Liver (tissue), 9 donors: ENCODE measurements around the gene SEPHS2. TPM values are rescaled to one million over a fixed set of nuclear protein-coding genes. Genes with fewer than 3 reads are reported as not detected.
A peak's percentile ranks its signal among the peaks of the same experiment; 100 is the strongest.

Experiments
- DNase-seq: peaks from one replicate; pipeline ENCODE4 v3.0.0-alpha.2; 2017; ENCODE audit warnings: low spot score
- H3K27ac ChIP-seq, 2 donors: one replicate each; pipeline ENCODE4 v1.7.0; 2013; ENCODE audit warnings: inconsistent platforms in 2 of 2, low read length in 2 of 2, control low read depth in 1 of 2, low read depth in 1 of 2, mild to moderate bottlenecking in 1 of 2
- H3K27me3 ChIP-seq, 4 donors: one replicate each; pipeline versions ENCODE4 v1.6.1 to v1.7.0; 2013; ENCODE audit warnings: low read length in 3 of 4, inconsistent platforms in 1 of 4, mild to moderate bottlenecking in 1 of 4, moderate library complexity in 1 of 4; ENCODE audit not compliant: control insufficient read depth in 4 of 4, insufficient read depth in 4 of 4
- H3K36me3 ChIP-seq, 4 donors: one replicate each; pipeline versions ENCODE4 v1.6.1 to v1.7.0; 2013; ENCODE audit warnings: low read length in 3 of 4, mild to moderate bottlenecking in 3 of 4, low read depth in 1 of 4, moderate library complexity in 1 of 4; ENCODE audit not compliant: control insufficient read depth in 4 of 4, insufficient read depth in 3 of 4
- H3K4me1 ChIP-seq, 4 donors: one replicate each; pipeline versions ENCODE4 v1.6.1 to v1.7.0; 2013; ENCODE audit warnings: low read length in 3 of 4, mild to moderate bottlenecking in 3 of 4, moderate library complexity in 1 of 4; ENCODE audit not compliant: control insufficient read depth in 4 of 4, insufficient read depth in 4 of 4
- H3K4me3 ChIP-seq, 3 donors: one replicate each; pipeline versions ENCODE4 v1.6.1 to v1.7.0; 2013; ENCODE audit warnings: low read length in 3 of 3, control low read depth in 1 of 3, low read depth in 1 of 3, mild to moderate bottlenecking in 1 of 3
- H3K9ac ChIP-seq, 2 donors: one replicate each; pipeline ENCODE4 v1.7.0; 2013; ENCODE audit warnings: low read length in 2 of 2, mild to moderate bottlenecking in 2 of 2, moderate library complexity in 2 of 2, control low read depth in 1 of 2, low read depth in 1 of 2
- H3K9me3 ChIP-seq, 4 donors: one replicate each; pipeline versions ENCODE4 v1.6.1 to v1.7.0; 2013; ENCODE audit warnings: low read length in 3 of 4; ENCODE audit not compliant: control insufficient read depth in 4 of 4
- EGR1 ChIP-seq, 2 donors: IDR thresholded peaks; 2 replicates each; pipeline ENCODE4 v1.6.1; 2016 to 2018; ENCODE audit warnings: antibody characterized with exemption in 2 of 2, low read depth in 2 of 2
- FOXA1 ChIP-seq: IDR thresholded peaks from 2 replicates; pipeline ENCODE4 v1.6.1; 2016; ENCODE audit warnings: antibody characterized with exemption
- FOXA2 ChIP-seq: IDR thresholded peaks from 2 replicates; pipeline ENCODE4 v1.6.1; 2016; ENCODE audit warnings: antibody characterized with exemption
- HNF4G ChIP-seq: IDR thresholded peaks from 2 replicates; pipeline ENCODE4 v1.6.1; 2016; ENCODE audit warnings: antibody characterized with exemption
- JUND ChIP-seq, 2 donors: IDR thresholded peaks; 2 replicates each; pipeline ENCODE4 v1.6.1; 2016; ENCODE audit warnings: antibody characterized with exemption in 2 of 2
- NR2F2 ChIP-seq: IDR thresholded peaks from 2 replicates; pipeline ENCODE4 v1.6.1; 2016; ENCODE audit warnings: antibody characterized with exemption
- RAD21 ChIP-seq, 2 donors: IDR thresholded peaks; 2 replicates each; pipeline ENCODE4 v1.6.1; 2016; ENCODE audit warnings: antibody characterized with exemption in 2 of 2, mild to moderate bottlenecking in 2 of 2
- RXRA ChIP-seq, 2 donors: IDR thresholded peaks; 2 replicates each; pipeline ENCODE4 v1.6.1; 2017 to 2018; ENCODE audit warnings: antibody characterized with exemption in 2 of 2, mild to moderate bottlenecking in 1 of 2
- TAF1 ChIP-seq: conservative IDR thresholded peaks from 2 replicates; pipeline ENCODE4 v1.6.1; 2016; ENCODE audit warnings: antibody characterized with exemption, mild to moderate bottlenecking
- YY1 ChIP-seq: IDR thresholded peaks from 2 replicates; pipeline ENCODE4 v1.6.1; 2016; ENCODE audit warnings: antibody characterized with exemption, mild to moderate bottlenecking
- WGBS: extraction: QIAGEN DNeasy Blood & Tissue Kit; methylation state at CpG from one replicate; pipeline ENCODE4 v1.1.7; 2013; 5-methylcytosine and 5-hydroxymethylcytosine counted together
- polyA plus RNA-seq, 2 donors: library from polyadenylated mRNA; stranded (reverse) in 1 of 2; unstranded in 1 of 2; fragments of 200-250 nt in 1 of 2; fragments of >200 nt in 1 of 2; fragmentation: Nextera tagmentation in 1 of 2; extraction: Ambion mirVana in 1 of 2; gene quantifications; one replicate each; pipeline versions ENCODE4 v1.2.1 to v1.2.3, GENCODE V29; 2013 to 2015
- total RNA-seq, 2 donors: library from RNA; depleted of rRNA; stranded (reverse); fragments of >200 nt; gene quantifications; one replicate each; pipeline ENCODE4 v1.2.3, GENCODE V29; 2014
- TF ChIP-seq, protein P1 (sequence below): fragments of 150-350 bp; IDR thresholded peaks from 2 replicates; pipeline ENCODE4 v1.5.1; 2017; ENCODE audit warnings: improper control_type of control experiment, low read depth, low read length; ENCODE audit not compliant: missing input control
- TF ChIP-seq, protein P2 (sequence below): IDR thresholded peaks from 2 replicates; pipeline ENCODE4 v1.6.1; 2016; ENCODE audit warnings: antibody characterized with exemption
- TF ChIP-seq, protein P3 (sequence below): IDR thresholded peaks from 2 replicates; pipeline ENCODE4 v1.6.1; 2016; ENCODE audit warnings: antibody characterized with exemption, mild to moderate bottlenecking
- TF ChIP-seq, protein P4 (sequence below): IDR thresholded peaks from 2 replicates; pipeline ENCODE4 v1.6.1; 2016; ENCODE audit warnings: antibody characterized with exemption
- donor health status: healthy.
- donor health status: healthy.
- donor health status: healthy.
- donor health status: healthy.
- donor health status: healthy.

Gene SEPHS2
- total and polyA plus RNA-seq, 4 donors, result 50.1 to 241 (median 132) TPM

DNA sequence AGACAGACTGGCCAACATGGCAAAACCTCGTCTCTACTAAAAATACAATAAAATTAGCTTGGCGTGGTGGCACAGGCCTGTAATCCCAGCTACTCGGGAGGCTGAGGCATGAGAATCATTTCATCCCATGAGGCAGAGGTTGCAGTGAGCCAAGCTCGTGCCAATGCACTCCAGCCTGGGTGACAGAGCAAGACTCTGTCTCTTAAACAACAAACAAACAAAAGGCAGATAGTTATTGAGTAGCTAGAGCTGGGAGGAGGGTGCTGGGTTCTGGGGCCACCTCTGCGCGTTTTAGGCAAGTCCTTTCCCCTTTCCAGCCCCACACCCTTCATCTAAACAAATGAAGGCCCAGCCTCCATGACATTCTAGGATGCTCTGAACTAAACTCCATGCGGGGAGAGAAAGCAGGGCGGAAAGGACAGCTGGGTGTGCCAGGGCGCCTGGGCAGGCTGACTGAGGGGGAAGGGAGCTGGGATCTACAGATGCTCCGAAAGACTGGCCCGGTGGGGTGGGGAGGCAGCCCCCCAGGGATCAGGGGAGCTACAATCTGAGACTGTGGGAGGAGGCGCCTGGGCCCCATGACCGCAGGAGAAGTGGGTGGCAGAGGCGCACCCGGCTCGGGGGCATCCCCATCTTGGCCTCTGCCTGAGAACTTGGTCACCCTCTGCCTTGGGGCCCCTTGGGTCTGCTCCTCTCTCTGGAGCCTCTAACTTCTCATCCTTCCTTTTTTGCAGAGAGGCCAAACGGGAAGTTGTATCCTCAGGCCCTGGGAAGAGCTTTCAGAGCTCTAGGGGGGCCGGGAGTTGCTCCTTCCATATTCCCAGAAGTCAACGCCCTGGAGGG lies 27.8 kb upstream of the SEPHS2 start:
- no peak for DNase-seq
- TF ChIP-seq TAF1 (no peak), RAD21 (IDR thresholded peaks at IDR 0.05) (no peak), YY1 (no peak), EGR1 (IDR thresholded peaks at IDR 0.05; ENCODE audit: low read depth in 2 of 2) (no peak), JUND (IDR thresholded peaks at IDR 0.05) (no peak), NR2F2 (no peak), RXRA (IDR thresholded peaks at IDR 0.05) (no peak)
- TF ChIP-seq, protein P1, sequence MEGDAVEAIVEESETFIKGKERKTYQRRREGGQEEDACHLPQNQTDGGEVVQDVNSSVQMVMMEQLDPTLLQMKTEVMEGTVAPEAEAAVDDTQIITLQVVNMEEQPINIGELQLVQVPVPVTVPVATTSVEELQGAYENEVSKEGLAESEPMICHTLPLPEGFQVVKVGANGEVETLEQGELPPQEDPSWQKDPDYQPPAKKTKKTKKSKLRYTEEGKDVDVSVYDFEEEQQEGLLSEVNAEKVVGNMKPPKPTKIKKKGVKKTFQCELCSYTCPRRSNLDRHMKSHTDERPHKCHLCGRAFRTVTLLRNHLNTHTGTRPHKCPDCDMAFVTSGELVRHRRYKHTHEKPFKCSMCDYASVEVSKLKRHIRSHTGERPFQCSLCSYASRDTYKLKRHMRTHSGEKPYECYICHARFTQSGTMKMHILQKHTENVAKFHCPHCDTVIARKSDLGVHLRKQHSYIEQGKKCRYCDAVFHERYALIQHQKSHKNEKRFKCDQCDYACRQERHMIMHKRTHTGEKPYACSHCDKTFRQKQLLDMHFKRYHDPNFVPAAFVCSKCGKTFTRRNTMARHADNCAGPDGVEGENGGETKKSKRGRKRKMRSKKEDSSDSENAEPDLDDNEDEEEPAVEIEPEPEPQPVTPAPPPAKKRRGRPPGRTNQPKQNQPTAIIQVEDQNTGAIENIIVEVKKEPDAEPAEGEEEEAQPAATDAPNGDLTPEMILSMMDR, result no peak
- TF ChIP-seq, protein P2, sequence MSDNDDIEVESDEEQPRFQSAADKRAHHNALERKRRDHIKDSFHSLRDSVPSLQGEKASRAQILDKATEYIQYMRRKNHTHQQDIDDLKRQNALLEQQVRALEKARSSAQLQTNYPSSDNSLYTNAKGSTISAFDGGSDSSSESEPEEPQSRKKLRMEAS, result no peak
- TF ChIP-seq, protein P3, sequence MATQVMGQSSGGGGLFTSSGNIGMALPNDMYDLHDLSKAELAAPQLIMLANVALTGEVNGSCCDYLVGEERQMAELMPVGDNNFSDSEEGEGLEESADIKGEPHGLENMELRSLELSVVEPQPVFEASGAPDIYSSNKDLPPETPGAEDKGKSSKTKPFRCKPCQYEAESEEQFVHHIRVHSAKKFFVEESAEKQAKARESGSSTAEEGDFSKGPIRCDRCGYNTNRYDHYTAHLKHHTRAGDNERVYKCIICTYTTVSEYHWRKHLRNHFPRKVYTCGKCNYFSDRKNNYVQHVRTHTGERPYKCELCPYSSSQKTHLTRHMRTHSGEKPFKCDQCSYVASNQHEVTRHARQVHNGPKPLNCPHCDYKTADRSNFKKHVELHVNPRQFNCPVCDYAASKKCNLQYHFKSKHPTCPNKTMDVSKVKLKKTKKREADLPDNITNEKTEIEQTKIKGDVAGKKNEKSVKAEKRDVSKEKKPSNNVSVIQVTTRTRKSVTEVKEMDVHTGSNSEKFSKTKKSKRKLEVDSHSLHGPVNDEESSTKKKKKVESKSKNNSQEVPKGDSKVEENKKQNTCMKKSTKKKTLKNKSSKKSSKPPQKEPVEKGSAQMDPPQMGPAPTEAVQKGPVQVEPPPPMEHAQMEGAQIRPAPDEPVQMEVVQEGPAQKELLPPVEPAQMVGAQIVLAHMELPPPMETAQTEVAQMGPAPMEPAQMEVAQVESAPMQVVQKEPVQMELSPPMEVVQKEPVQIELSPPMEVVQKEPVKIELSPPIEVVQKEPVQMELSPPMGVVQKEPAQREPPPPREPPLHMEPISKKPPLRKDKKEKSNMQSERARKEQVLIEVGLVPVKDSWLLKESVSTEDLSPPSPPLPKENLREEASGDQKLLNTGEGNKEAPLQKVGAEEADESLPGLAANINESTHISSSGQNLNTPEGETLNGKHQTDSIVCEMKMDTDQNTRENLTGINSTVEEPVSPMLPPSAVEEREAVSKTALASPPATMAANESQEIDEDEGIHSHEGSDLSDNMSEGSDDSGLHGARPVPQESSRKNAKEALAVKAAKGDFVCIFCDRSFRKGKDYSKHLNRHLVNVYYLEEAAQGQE, result no peak
- Histone ChIP-seq H3K27me3 (no peaks in the 10 kb centered on the region), H3K4me3 (peak overlapping the region in 2 of 3 donors; percentile 9 to 11), H3K36me3 (no peaks in the 10 kb centered on the region), H3K9me3 (no peaks in the 10 kb centered on the region), H3K9ac (peak overlapping the region in 1 of 2 donors; percentile 27), H3K27ac (peak overlapping the region; percentile 70 to 76), H3K4me1 (peaks cover 4 to 14% (median 8%) of the 10 kb centered on the region in 4 donors)
- 66% methylated on average over 19 of the region's 19 CpGs for WGBS

DNA sequence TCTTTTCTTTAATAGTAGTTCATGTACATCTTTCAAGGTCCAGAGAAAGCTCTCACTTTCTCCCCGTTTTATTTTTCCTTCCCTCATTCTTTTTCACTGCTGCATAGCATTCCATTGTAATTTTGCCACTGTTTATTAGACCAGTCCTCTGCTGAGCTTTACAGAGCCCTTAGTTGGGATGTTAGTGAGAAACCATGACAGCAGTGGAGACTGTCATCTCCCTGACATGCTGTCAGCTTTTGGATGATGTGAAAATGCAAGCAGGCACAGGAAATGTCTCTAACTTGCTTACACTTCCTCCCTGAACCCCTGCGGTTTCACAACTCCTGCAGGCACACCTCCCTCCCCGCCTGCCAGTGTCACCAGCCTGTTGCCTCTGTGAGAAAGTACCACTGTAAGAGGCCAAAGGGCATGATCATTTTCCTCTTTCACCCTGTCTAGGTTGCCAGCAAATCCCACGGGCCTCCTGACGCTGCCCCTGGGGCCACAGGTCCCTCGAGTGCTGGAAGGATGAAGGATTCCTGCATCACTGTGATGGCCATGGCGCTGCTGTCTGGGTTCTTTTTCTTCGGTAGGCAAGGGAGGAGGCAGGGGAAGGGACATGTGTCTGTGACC lies 26.8 kb upstream of the SEPHS2 start, which contains the start of gene ITGAL:
TSS of gene ITGAL (plus strand) at position 415 of the 615 bp plus-strand sequence. CDS start at position 511, 96 bp downstream.
- Histone ChIP-seq H3K27me3 (no peaks in the 10 kb centered on the region), H3K4me3 (peak within 1 kb of the TSS; percentile 7 to 21 (median 11)), H3K9me3 (no peaks in the 10 kb centered on the region), H3K27ac (peak within 1 kb of the TSS; percentile 70 to 76), H3K4me1 (peaks cover 4 to 14% (median 8%) of the 10 kb centered on the region in 4 donors), H3K9ac (peak within 1 kb of the TSS in 1 of 2 donors; percentile 27), H3K36me3 (no peaks in the 10 kb centered on the region)
- WGBS, result 31% methylated on average over 8 of the region's 8 CpGs
- no peak for DNase-seq
- no peak for TF ChIP-seq FOXA2
- peak; percentile 40 to 62 for TF ChIP-seq RAD21 (IDR thresholded peaks at IDR 0.05)
- peak; percentile 50 to 75 for TF ChIP-seq EGR1 (IDR thresholded peaks at IDR 0.05; ENCODE audit: low read depth in 2 of 2)
- peak; percentile 16 for TF ChIP-seq FOXA1
- TF ChIP-seq, protein P4, sequence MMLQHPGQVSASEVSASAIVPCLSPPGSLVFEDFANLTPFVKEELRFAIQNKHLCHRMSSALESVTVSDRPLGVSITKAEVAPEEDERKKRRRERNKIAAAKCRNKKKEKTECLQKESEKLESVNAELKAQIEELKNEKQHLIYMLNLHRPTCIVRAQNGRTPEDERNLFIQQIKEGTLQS, result no peak
- TF ChIP-seq HNF4G, result peak; percentile 43
- TF ChIP-seq, protein P2, result peak; percentile 93
- TF ChIP-seq, protein P1, result no peak
- peak; percentile 70 for TF ChIP-seq YY1
- peak; percentile 56 for TF ChIP-seq NR2F2
- TF ChIP-seq RXRA (IDR thresholded peaks at IDR 0.05), result peak; percentile 81 to 87
- TF ChIP-seq, protein P3, result peak; percentile 27
- peak in 1 of 2 donors; percentile 28 for TF ChIP-seq JUND (IDR thresholded peaks at IDR 0.05)
- TF ChIP-seq TAF1, result no peak
